Small intestine (tissue), 7 donors: Measurements from ENCODE around the gene ZNF474. TPM values are rescaled to one million over a fixed set of nuclear protein-coding genes. Genes with fewer than 3 reads are reported as not detected.

Experiments
- DNase-seq, 2 donors: peaks; one replicate each; pipeline versions ENCODE4 v3.0.0 to v3.0.0-alpha.2; 2013
- FAIRE-seq: peaks from 2 replicates; lab custom pipeline; 2012; peaks lifted over from hg19 to GRCh38; lab: Jason Lieb, UNC
- H3K27ac ChIP-seq, 3 donors: one replicate each; pipeline ENCODE4 v1.5.1; 2013; ENCODE audit warnings: low read length in 2 of 3, mild to moderate bottlenecking in 2 of 3, control low read depth in 1 of 3, inconsistent platforms in 1 of 3, low read depth in 1 of 3, moderate library complexity in 1 of 3
- H3K27me3 ChIP-seq, 3 donors: one replicate each; pipeline ENCODE4 v1.6.1; 2013; ENCODE audit warnings: low read length in 3 of 3, inconsistent platforms in 1 of 3; ENCODE audit not compliant: control insufficient read depth in 3 of 3, insufficient read depth in 3 of 3
- H3K36me3 ChIP-seq, 3 donors: one replicate each; pipeline ENCODE4 v1.6.1; 2013; ENCODE audit warnings: low read length in 3 of 3, inconsistent platforms in 1 of 3, low read depth in 1 of 3, mild to moderate bottlenecking in 1 of 3, moderate library complexity in 1 of 3; ENCODE audit not compliant: control insufficient read depth in 3 of 3, insufficient read depth in 2 of 3
- H3K4me1 ChIP-seq, 3 donors: one replicate each; pipeline ENCODE4 v1.6.1; 2013; ENCODE audit warnings: low read length in 2 of 3, inconsistent platforms in 1 of 3, low read depth in 1 of 3, mild to moderate bottlenecking in 1 of 3, moderate library complexity in 1 of 3; ENCODE audit not compliant: control insufficient read depth in 3 of 3, insufficient read depth in 2 of 3
- H3K4me3 ChIP-seq, 3 donors: one replicate each; pipeline ENCODE4 v1.5.1; 2013; ENCODE audit warnings: low read length in 3 of 3, control low read depth in 1 of 3, inconsistent platforms in 1 of 3, low read depth in 1 of 3, mild to moderate bottlenecking in 1 of 3, moderate library complexity in 1 of 3
- H3K9me3 ChIP-seq, 2 donors: one replicate each; pipeline ENCODE4 v1.6.1; 2013; ENCODE audit warnings: low read depth in 1 of 2, low read length in 1 of 2; ENCODE audit not compliant: control insufficient read depth in 2 of 2, insufficient read depth in 1 of 2
- WGBS, 3 donors: extraction: QIAGEN DNeasy Blood & Tissue Kit; methylation state at CpG; one replicate each; pipeline ENCODE4 v1.1.7; 2013; 5-methylcytosine and 5-hydroxymethylcytosine counted together
- polyA plus RNA-seq, 4 donors: library from polyadenylated mRNA; stranded (reverse) in 3 of 4; unstranded in 1 of 4; fragments of 200-250 nt in 3 of 4; fragments of 120-200 nt in 1 of 4; gene quantifications; one replicate each; pipeline versions ENCODE4 v1.2.1 to v1.2.3, GENCODE V29; 2013
- donor health status: healthy with polysubstance abuse.
- donor health status: control.
- donor health status: control.
- donor health status: Bipolar disorder and iron deficiency.
- donor health status: healthy.

Gene ZNF474
- polyA plus RNA-seq, 4 donors, result 0.04 to 0.07 TPM; not detected in 2

DNA sequence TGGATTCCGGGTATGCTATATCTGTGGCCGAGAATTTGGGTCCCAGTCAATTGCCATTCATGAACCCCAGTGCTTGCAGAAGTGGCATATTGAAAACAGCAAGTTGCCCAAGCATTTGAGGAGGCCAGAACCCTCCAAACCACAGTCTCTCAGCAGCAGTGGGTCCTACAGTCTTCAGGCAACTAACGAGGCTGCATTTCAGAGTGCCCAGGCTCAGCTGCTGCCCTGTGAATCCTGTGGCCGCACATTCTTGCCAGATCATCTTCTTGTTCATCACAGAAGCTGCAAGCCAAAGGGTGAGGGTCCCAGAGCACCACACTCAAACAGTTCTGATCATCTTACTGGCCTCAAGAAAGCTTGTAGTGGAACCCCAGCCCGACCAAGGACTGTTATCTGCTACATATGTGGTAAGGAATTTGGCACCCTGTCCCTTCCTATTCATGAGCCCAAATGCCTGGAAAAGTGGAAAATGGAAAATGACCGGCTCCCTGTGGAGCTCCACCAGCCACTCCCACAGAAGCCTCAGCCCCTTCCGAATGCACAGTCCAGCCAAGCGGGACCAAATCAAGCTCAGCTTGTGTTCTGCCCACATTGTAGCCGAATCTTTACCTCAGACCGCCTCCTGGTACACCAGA, 23.0 kb downstream of the ZNF474 start:
- Histone ChIP-seq H3K4me1 (peaks cover 0 to 2% (median 0%) of the 10 kb centered on the region in 3 donors), H3K27ac (peak overlapping the region in 1 of 3 donors; percentile 32), H3K27me3 (no peaks in the 10 kb centered on the region), H3K36me3 (no peaks in the 10 kb centered on the region), H3K9me3 (no peaks in the 10 kb centered on the region), H3K4me3 (no peak overlapping the region)
- DNase-seq (no peak), FAIRE-seq (no peak)
- WGBS, 3 donors, result 77 to 82% (median 81%) methylated on average over 10 of the region's 10 CpGs

DNA sequence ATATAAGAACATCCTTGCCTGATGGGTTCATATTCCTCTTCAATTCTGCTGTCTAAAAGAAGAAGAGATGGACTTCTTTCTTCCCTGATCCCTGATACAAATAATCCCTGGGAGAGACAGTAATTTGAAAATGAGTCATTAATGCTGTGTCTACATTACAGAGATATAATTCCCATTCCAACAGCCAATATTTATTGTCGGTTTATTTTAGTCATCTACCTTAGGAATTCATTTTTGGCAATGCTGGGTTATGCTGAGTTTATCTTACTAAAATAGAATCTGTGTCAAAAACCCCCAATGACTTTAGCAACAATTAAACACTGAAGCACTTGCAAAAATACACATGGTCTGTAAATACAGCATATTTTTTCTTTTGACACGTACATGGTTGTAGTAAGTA, 23.9 kb downstream of the ZNF474 start:
- Histone ChIP-seq H3K4me3 (no peak overlapping the region), H3K27ac (peak overlapping the region in 1 of 3 donors; percentile 58), H3K27me3 (no peaks in the 10 kb centered on the region), H3K9me3 (no peaks in the 10 kb centered on the region), H3K4me1 (peaks cover 0 to 2% (median 0%) of the 10 kb centered on the region in 3 donors), H3K36me3 (no peaks in the 10 kb centered on the region)
- no peak for FAIRE-seq
- no peak for DNase-seq
- WGBS, 3 donors, result 63 to 73% (median 72%) methylated on average over 2 of the region's 2 CpGs

DNA sequence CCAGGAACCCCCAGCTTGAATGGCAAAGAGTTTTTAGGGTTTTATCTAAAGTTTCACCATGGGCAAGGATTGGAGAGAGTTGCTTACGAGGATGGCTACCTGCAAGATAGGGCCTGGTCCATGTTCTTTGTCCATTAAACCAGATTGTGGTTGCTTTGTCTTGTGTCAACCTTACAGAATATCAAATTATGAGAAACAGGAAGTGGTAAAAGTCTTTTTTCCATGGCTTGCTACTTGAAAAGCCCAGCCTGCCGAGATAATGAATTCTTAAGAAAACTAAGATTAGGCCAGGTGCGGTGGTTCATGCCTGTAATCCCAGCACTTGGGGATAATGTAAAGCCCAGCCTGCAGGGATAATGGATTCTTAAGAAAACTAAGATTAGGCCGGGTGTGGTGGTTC, 24.4 kb downstream of the ZNF474 start:
- Histone ChIP-seq H3K27me3 (no peaks in the 10 kb centered on the region), H3K27ac (peak overlapping the region in 1 of 3 donors; percentile 58), H3K9me3 (no peaks in the 10 kb centered on the region), H3K36me3 (no peaks in the 10 kb centered on the region), H3K4me3 (no peak overlapping the region), H3K4me1 (peaks cover 0 to 2% (median 0%) of the 10 kb centered on the region in 3 donors)
- no peak for DNase-seq
- WGBS, 3 donors, result 61 to 76% (median 69%) methylated on average over 4 of the region's 4 CpGs
- no peak for FAIRE-seq

DNA sequence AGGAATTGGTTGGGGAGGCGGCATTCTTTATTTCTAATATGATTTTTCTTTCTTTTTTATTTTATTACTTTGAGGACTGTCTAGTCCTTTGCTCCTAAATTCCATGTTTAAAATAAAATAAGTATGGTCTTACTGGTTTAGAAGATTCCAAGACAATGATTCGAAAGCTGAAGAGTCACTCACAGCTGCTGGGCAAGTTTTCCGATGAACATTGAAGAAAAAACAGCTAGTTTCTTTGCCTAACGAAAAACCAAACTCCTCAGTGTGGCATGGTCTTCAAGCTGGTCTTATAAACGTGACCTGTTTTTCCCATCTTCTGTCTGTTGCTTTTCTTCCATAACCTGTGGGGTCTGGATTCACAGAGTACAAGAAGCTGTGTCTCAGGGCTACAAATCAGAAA, 25.1 kb downstream of the ZNF474 start:
- H3K36me3 ChIP-seq, result no peaks in the 10 kb centered on the region
- DNase-seq, result no peak
- no peaks in the 10 kb centered on the region for H3K27me3 ChIP-seq
- H3K9me3 ChIP-seq, result no peaks in the 10 kb centered on the region
- peak overlapping the region in 1 of 3 donors; percentile 54 for H3K27ac ChIP-seq
- H3K4me3 ChIP-seq, result no peak overlapping the region
- FAIRE-seq, result no peak
- WGBS, 3 donors, result 79 to 86% (median 83%) methylated on average over 5 of the region's 5 CpGs
- peaks cover 0 to 2% (median 0%) of the 10 kb centered on the region in 3 donors for H3K4me1 ChIP-seq

DNA sequence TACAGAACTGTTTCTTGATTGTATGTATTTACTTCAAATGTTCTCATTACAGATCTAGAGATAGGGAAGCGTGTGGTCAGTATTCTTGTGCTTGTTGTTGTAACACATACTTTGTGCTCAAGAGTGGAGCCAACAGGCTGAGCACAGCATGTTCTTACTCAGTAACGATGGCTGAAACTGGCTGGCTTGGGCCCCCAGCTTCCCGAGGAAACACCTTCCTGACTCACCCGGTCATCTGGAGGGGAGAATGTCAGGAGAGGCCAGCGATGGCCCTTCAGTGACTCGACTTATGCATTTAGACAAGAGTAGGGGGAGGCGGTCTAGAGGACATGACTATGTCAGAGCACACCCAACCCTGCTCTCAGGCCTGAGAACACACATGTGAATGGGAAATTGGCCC, 25.6 kb downstream of the ZNF474 start:
- no peak for FAIRE-seq
- Histone ChIP-seq H3K27me3 (no peaks in the 10 kb centered on the region), H3K36me3 (no peaks in the 10 kb centered on the region), H3K4me1 (peaks cover 0 to 2% (median 0%) of the 10 kb centered on the region in 3 donors), H3K27ac (peak overlapping the region in 1 of 3 donors; percentile 54), H3K4me3 (no peak overlapping the region), H3K9me3 (no peaks in the 10 kb centered on the region)
- WGBS, 3 donors, result 73 to 76% (median 73%) methylated on average over 7 of the region's 7 CpGs
- no peak for DNase-seq

DNA sequence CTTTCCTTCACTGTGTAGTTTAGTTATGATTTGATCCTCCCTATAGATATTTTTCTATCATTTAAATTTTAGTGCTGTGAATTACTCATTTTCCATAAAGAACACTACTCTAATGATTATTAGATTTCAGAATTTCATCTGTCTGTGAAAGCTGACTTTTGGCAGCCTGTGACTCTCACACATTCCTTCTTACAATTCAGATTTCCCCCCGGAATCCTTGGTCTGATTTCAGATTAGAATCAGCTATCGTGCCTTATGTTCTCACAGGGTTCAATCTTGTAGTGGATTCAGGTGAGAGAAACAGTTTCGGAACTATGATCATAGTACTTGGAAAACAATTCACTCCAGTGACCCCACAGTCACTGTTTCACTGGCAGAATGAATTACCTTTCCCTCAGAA, 26.2 kb downstream of the ZNF474 start:
- H3K36me3 ChIP-seq, result no peaks in the 10 kb centered on the region
- no peaks in the 10 kb centered on the region for H3K27me3 ChIP-seq
- H3K4me3 ChIP-seq, result no peak overlapping the region
- no peaks in the 10 kb centered on the region for H3K9me3 ChIP-seq
- peaks cover 0 to 2% (median 0%) of the 10 kb centered on the region in 3 donors for H3K4me1 ChIP-seq
- DNase-seq (no peak), FAIRE-seq (no peak)
- no peak overlapping the region for H3K27ac ChIP-seq
- whole genome bisulfite sequencing, 3 donors, result 84% methylated on average over 3 of the region's 3 CpGs

DNA sequence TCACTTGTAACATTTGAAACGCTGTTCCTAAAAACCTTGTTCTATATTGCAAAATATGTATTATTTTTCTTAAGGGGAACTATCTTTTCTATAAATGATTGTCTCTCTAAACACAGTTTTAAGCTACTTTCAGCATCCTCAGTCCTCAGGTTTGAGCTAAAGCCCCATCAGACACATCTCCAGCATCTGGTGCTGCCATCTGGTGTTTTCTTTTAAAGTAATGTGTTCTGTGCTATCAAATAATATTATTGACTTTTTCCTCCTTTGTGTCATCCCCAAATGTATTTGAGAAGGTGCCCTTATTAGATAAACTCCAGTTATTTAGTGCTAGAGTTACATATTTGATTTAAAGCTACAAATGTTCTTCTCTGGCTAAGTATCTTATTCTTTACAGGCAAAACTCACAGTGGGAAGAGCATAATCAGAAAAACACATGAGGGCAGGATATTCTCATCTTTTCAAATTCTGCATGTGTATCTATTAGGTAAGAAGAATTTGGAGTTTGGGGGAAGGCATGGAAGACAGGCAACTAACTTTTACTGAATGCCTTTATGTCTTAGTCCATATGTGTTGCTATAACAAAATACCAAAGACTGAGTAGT, 27.5 kb downstream of the ZNF474 start:
- no peaks in the 10 kb centered on the region for H3K9me3 ChIP-seq
- no peak overlapping the region for H3K4me3 ChIP-seq
- FAIRE-seq (no peak), DNase-seq (peak in 1 of 2 donors; percentile 16)
- H3K27ac ChIP-seq, result no peak overlapping the region
- no peaks in the 10 kb centered on the region for H3K36me3 ChIP-seq
- H3K27me3 ChIP-seq, result no peaks in the 10 kb centered on the region
- H3K4me1 ChIP-seq, result peaks cover 0 to 2% (median 0%) of the 10 kb centered on the region in 3 donors
- WGBS, 3 donors, result 55 to 73% (median 65%) methylated on average over 1 of the region's 1 CpG

DNA sequence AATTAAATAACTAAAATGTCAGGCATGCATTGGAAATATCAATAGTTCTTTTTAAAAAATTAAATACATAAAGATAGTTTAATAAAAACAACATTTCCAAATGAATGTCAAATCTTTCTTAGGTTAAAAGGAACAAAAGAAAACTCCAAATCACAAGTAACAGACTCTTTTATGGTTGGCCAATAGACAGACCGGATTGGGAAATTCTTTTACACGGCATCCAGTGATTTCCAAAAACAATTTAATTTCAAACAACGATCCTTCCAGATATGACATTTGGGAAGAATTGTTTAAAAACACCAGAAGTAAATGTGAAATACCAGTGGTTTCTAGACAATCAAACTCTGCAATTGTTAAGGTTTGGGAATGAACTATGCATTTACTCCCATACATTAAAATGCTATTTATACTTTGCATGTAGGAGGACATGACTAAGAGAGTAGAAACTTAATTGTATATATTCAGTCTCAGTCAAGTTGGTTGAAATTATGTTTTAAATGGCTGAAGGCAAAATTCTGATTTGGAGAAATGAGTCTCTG, 32.8 kb downstream of the ZNF474 start:
- 85 to 92% (median 91%) methylated on average over 3 of the region's 3 CpGs for WGBS, 3 donors
- Histone ChIP-seq H3K27ac (no peak overlapping the region), H3K27me3 (no peaks in the 10 kb centered on the region), H3K4me1 (peaks cover 0 to 9% (median 0%) of the 10 kb centered on the region in 3 donors), H3K9me3 (no peaks in the 10 kb centered on the region), H3K36me3 (no peaks in the 10 kb centered on the region), H3K4me3 (no peak overlapping the region)
- no peak for FAIRE-seq
- no peak for DNase-seq
